HepG2 (cell line): Measurements from ENCODE around the gene P3H4. TPM values are rescaled to one million over a fixed set of nuclear protein-coding genes. Genes with fewer than 3 reads are reported as not detected.
A peak's percentile ranks its signal among the peaks of the same experiment; 100 is the strongest.

ENCODE experiments used
- ATAC-seq: fragments of 200-7000 bp; cut with Tn5 transposase; 3 replicates; pipeline ENCODE4 v1.9.1; 2020; ENCODE audit warnings: mild to moderate bottlenecking, moderate library complexity
- BruUV-seq: library from RNA; stranded (reverse); fragments of 400-500 nt; replicated peaks from 2 replicates; lab custom pipeline; 2021; lab: Mats Ljungman, UMichigan
- CTCF ChIA-PET: fragments of 300-600 bp; formaldehyde crosslinking; extraction: SDS; loops from one replicate; lab custom pipeline; 2021; ENCODE audit warnings: low total read pairs, inconsistent platforms, low intra/inter-chr PET ratio; lab: Yijun Ruan, JAX
- POLR2A ChIA-PET: fragments of 350-600 bp; sonication (Branson Sonifier 250); formaldehyde crosslinking; loops from one replicate; lab custom pipeline; 2020; ENCODE audit warnings: antibody characterized with exemption, inconsistent platforms; lab: Yijun Ruan, JAX
- DNase-seq: peaks from one replicate; pipeline ENCODE4 v3.0.0-alpha.2; 2015; ENCODE audit warnings: low spot score
- FAIRE-seq: peaks from 3 replicates; lab custom pipeline; 2011; peaks lifted over from hg19 to GRCh38; lab: Jason Lieb, UNC
- H2AFZ ChIP-seq: one replicate; pipeline ENCODE4 v1.6.1; 2011; ENCODE audit warnings: low read length, inconsistent platforms
- H3K27ac ChIP-seq: fragments of 300-600 bp; 3 replicates; pipeline ENCODE4 v1.8.0; 2011; ENCODE audit warnings: mixed run types, mild to moderate bottlenecking, mixed read lengths, low read length, inconsistent platforms; ENCODE audit not compliant: insufficient read depth; ENCODE audit errors: extremely low read length
- H3K27me3 ChIP-seq, 2 experiments: fragments of 200-600 bp in 1 of 2; 2 replicates in 1 of 2; 3 replicates in 1 of 2; pipeline versions ENCODE4 v1.6.0 to v1.8.0; 2011; ENCODE audit warnings: low read length in 2 of 2, mild to moderate bottlenecking in 2 of 2, moderate library complexity in 2 of 2, inconsistent platforms in 1 of 2; ENCODE audit not compliant: insufficient read depth in 2 of 2, control insufficient read depth in 1 of 2
- H3K36me3 ChIP-seq, 2 experiments: fragments of 200-600 bp in 1 of 2; replicated peaks in 1 of 2; 2 replicates in 1 of 2; 3 replicates in 1 of 2; pipeline versions ENCODE4 v1.5.1 to v1.8.0; 2011; ENCODE audit warnings: low read length in 2 of 2, inconsistent platforms in 1 of 2; ENCODE audit not compliant: insufficient read depth in 2 of 2, control insufficient read depth in 1 of 2
- H3K4me1 ChIP-seq: 2 replicates; pipeline ENCODE4 v1.5.1; 2012; ENCODE audit warnings: low read length, inconsistent platforms; ENCODE audit not compliant: insufficient read depth
- H3K4me2 ChIP-seq: 2 replicates; pipeline ENCODE4 v1.6.0; 2011; ENCODE audit warnings: low read depth, low read length, inconsistent platforms
- H3K4me3 ChIP-seq, 3 experiments: fragments of 200-600 bp in 1 of 3; sonication (generic), shearing (Covaris generic) in 1 of 3; replicated peaks in 1 of 3; 2 replicates each; pipeline ENCODE4 v1.5.1; 2011 to 2016; ENCODE audit warnings: low read length in 3 of 3, inconsistent platforms in 2 of 3, low read depth in 2 of 3, mild to moderate bottlenecking in 2 of 3, control low read depth in 1 of 3, mixed read lengths in 1 of 3; ENCODE audit not compliant: insufficient read depth in 1 of 3
- H3K79me2 ChIP-seq: one replicate; pipeline ENCODE4 v1.6.1; 2011; ENCODE audit warnings: low read length, inconsistent platforms; ENCODE audit not compliant: insufficient read depth
- H3K9ac ChIP-seq: 2 replicates; pipeline ENCODE4 v1.6.0; 2011; ENCODE audit warnings: mild to moderate bottlenecking, low read depth, low read length, inconsistent platforms; ENCODE audit not compliant: insufficient read depth
- H3K9me3 ChIP-seq: 2 replicates; pipeline ENCODE4 v1.5.1; 2012; ENCODE audit warnings: mild to moderate bottlenecking, low read length
- H4K20me1 ChIP-seq: 2 replicates; pipeline ENCODE4 v1.6.0; 2011; ENCODE audit warnings: inconsistent platforms, mild to moderate bottlenecking, low read length, moderate library complexity; ENCODE audit not compliant: insufficient read depth
- CBFB ChIP-seq: sonication (generic); formaldehyde crosslinking; IDR thresholded peaks from 2 replicates; pipeline ENCODE4 v1.4.0; 2020; ENCODE audit warnings: missing genetic modification reagents
- TOE1 ChIP-seq: sonication (generic); formaldehyde crosslinking; IDR thresholded peaks from 2 replicates; pipeline ENCODE4 v1.4.0; 2020; ENCODE audit warnings: mild to moderate bottlenecking, missing genetic modification reagents
- ZBTB4 ChIP-seq: sonication (generic); formaldehyde crosslinking; IDR thresholded peaks from 2 replicates; pipeline ENCODE4 v1.4.0; 2020; ENCODE audit warnings: missing genetic modification reagents, mild to moderate bottlenecking, borderline replicate concordance
- ZNF629 ChIP-seq: sonication (generic); formaldehyde crosslinking; conservative IDR thresholded peaks from 2 replicates; pipeline ENCODE4 v1.5.0; 2020; ENCODE audit warnings: missing genetic modification reagents
- ZNF674 ChIP-seq: sonication (generic); formaldehyde crosslinking; IDR thresholded peaks from 2 replicates; pipeline ENCODE4 v1.5.0; 2020; ENCODE audit warnings: low read depth, mild to moderate bottlenecking, missing genetic modification reagents
- WGBS: methylation state at CpG from one replicate; pipeline ENCODE4 v1.1.6; 2017; ENCODE audit warnings: low lambda C conversion rate; 5-methylcytosine and 5-hydroxymethylcytosine counted together
- in situ Hi-C: cut with HindIII; loops from 2 replicates; pipeline ENCODE4 v1.10.0; 2017; ENCODE audit warnings: low pct_unique_long_range_greater_than_20kb; ENCODE audit not compliant: extremely low pct_ligation_motif_present
- intact Hi-C: fragments of 100-400 bp; cut with micrococcal nuclease; formaldehyde crosslinking; loops from one replicate; pipeline ENCODE4 v1.10.0; 2022; ENCODE audit not compliant: unreplicated experiment
- polyA plus RNA-seq, 8 experiments: library from polyadenylated mRNA; depleted of rRNA in 3 of 8; stranded (reverse) in 7 of 8; unstranded in 1 of 8; fragments of >200 nt; fragmentation: Illumina TruSeq in 4 of 8; extraction: Trizol in 4 of 8; gene quantifications; 2 replicates each; pipeline versions ENCODE4 v1.2.1 to v1.2.3, GENCODE V29; 2011 to 2016; ENCODE audit warnings: low read depth in 4 of 8, missing spikeins in 1 of 8, mixed read lengths in 1 of 8; ENCODE audit not compliant: insufficient read depth in 1 of 8
- total RNA-seq, 5 experiments: library from RNA; depleted of rRNA; stranded (reverse); fragments of >200 nt; fragmentation: Illumina TruSeq; extraction: Trizol; gene quantifications; 2 replicates each; pipeline ENCODE4 v1.2.3, GENCODE V29; 2016; ENCODE audit warnings: low read depth in 1 of 5
- TF ChIP-seq, protein P1 (sequence below): sonication (generic); formaldehyde crosslinking; IDR thresholded peaks from 2 replicates; pipeline ENCODE4 v1.4.0; 2020; ENCODE audit warnings: missing genetic modification reagents

The P3H4 gene
- total and polyA plus RNA-seq, 2 of the 13 experiments (the other 11 are each of a cell fraction or from before 2014, with no cell fraction given) = 37.1 to 50.6 TPM

- TF ChIP-seq, protein P1, sequence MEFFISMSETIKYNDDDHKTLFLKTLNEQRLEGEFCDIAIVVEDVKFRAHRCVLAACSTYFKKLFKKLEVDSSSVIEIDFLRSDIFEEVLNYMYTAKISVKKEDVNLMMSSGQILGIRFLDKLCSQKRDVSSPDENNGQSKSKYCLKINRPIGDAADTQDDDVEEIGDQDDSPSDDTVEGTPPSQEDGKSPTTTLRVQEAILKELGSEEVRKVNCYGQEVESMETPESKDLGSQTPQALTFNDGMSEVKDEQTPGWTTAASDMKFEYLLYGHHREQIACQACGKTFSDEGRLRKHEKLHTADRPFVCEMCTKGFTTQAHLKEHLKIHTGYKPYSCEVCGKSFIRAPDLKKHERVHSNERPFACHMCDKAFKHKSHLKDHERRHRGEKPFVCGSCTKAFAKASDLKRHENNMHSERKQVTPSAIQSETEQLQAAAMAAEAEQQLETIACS (CRISPR knock-in tag) = no peak
- TF ChIP-seq ZBTB4 (CRISPR knock-in tag) (no peak), ZNF674 (CRISPR knock-in tag) (no peak)
These were observed 40.2 kb downstream of the P3H4 start (continued) for GRCh38 chr17:41771389-41772206.

DNA sequence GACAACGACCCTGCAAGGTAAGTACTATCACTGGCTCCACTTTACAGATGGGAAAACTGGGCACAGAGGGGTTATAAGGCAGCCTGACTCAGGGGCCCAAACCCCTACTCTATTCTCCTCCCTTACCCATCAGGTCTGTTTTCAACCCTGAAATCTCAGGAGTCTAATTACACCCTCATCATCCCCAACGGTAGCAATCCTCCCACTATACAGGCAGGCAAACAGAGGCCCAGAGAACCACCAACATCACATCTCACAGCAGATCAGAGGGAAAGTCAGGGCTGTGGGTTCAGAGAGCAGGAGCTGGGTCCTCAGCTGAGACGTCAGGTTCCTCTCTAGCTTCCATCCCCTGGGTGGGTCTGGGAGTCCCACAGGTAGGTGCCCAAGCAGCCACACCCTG is 41.8 kb downstream of the P3H4 start:
- CTCF ChIA-PET = no interaction called here
- peak; percentile 76 for TF ChIP-seq ZNF629 (CRISPR knock-in tag)
- no peak for TF ChIP-seq CBFB (CRISPR knock-in tag)
- no peak for TF ChIP-seq TOE1
- no peak for TF ChIP-seq ZBTB4 (CRISPR knock-in tag)
- TF ChIP-seq, all 625 proteins: peak for 1
- WGBS = 77% methylated on average over 3 of the region's 3 CpGs
- Histone ChIP-seq H4K20me1 (no peaks in the 10 kb centered on the region), H3K9me3 (no peaks in the 10 kb centered on the region), H3K4me3 (no peak overlapping the region), H2AFZ (no peak overlapping the region), H3K4me1 (peaks cover 35% of the 10 kb centered on the region), H3K9ac (no peak overlapping the region), H3K79me2 (no peaks in the 10 kb centered on the region), H3K36me3 (peaks cover 18 to 52% of the 10 kb centered on the region in 2 experiments), H3K4me2 (no peak overlapping the region), H3K27me3 (no peaks in the 10 kb centered on the region), H3K27ac (no peak overlapping the region)
- DNase-seq (no peak), ATAC-seq (no peak), FAIRE-seq (no peak)
- in situ Hi-C loops = no loop called here
- no TSS peak for BruUV-seq
- intact Hi-C loops = no loop called here
- POLR2A ChIA-PET = interaction anchor here (0.5 to 1.2 kb wide), 2 partner anchors 9 to 16 kb away, joined by 3 to 6 read pairs; partner anchors contain the start of gene JUP
